GM19438 (cell line): Measurements from ENCODE around the gene DLX3.

Experiments
- ATAC-seq: cut with Tn5 transposase; IDR thresholded peaks from one replicate; pipeline ENCODE4 v1.9.1; 2021; ENCODE audit warnings: low read depth; ENCODE audit not compliant: unreplicated experiment

The DLX3 gene

DNA sequence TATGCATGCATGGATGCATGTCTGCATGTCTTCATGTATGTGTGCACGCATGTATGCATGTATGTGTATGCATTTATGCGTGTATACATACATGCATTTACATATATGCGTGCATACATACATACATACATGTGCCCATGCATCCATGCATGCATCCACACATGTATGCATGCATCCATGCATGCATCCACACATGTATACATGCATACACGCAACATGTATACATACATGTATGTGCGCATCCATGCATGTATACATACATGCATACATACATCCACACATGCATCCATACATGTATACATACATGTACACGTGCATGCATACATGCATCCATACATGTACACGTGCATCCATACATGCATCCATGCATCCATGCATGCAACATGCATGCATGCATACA is 29.8 kb upstream of the DLX3 start:
- no peak for ATAC-seq

DNA sequence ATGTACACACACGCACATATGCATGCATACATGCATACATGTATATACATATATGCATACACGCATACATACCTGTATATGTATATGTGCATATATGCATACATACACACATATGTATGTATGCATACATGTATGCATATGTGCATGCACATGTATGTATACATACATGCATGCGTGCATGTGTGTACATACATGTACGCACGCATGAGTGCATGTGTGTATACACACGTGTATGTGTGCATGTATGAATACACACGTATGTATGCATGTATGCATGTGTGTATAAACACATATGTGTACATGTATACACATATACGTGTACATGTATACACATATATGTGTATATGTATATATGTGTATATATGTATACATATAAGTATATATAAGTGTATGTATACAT is 28.5 kb upstream of the DLX3 start:
- no peak for ATAC-seq

DNA sequence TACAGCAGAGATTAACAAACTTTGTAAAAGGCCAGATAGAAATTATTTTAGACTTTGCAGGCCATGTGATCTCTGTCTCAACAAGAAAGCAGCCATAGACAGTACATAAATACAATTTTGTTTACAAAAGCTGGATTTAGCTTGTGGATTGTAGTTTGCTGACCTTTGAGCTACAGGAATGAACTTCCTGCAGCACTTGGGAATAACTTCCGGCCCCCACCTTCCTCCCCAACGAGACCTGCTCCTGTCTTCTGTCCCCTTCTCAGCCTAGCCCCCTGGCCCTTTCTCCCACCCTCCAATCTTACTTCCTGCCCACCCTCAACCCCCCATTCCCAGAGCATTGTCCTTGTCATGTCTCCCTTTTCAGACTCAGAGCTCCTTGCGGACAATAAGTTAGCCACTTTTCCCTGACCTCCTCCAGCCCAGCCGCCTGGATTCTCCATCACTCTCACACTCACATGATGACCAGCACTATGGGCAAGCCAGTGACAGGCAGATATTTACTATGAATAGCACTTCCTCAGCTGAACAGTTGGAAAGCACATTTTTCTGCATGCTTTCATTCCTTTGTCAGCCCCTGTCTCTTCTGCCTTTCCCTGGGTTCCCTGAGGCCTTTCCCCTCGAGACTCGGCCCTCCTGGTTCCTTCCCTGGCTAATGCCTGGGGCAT is 27.6 kb upstream of the DLX3 start:
- no peak for ATAC-seq

- no peak for ATAC-seq
Measured at GRCh38 chr17:50021681-50022370, 26.8 kb upstream of the DLX3 start.

- ATAC-seq: no peak
Measured at GRCh38 chr17:50020841-50021599, 26.0 kb upstream of the DLX3 start.

DNA sequence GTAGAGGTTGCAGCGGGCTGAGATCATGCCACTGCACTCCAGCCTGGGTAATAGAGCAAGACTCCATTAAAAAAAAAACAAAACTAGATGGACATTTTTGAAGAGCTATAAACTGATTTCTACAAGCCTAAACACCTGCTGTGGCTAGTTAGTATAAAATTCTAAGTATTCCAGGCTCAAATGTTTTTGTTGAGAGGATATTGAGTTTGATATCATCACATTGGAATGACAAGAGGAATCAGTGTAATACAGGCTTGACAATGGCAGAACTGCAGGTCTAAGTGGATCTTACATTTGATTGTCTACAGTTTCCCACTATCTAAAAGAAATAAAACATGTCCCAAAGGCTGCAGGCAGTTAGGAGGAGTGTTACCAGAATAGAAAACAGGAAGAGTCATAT is 23.9 kb upstream of the DLX3 start:
- ATAC-seq: no peak

GRCh38 chr17:50015146-50015545 is 20.1 kb upstream of the DLX3 start:
- ATAC-seq: no peak

GRCh38 chr17:50014471-50015088 is 19.6 kb upstream of the DLX3 start:
- no peak for ATAC-seq

GRCh38 chr17:50013079-50013478 is 18.1 kb upstream of the DLX3 start:
- ATAC-seq: no peak

DNA sequence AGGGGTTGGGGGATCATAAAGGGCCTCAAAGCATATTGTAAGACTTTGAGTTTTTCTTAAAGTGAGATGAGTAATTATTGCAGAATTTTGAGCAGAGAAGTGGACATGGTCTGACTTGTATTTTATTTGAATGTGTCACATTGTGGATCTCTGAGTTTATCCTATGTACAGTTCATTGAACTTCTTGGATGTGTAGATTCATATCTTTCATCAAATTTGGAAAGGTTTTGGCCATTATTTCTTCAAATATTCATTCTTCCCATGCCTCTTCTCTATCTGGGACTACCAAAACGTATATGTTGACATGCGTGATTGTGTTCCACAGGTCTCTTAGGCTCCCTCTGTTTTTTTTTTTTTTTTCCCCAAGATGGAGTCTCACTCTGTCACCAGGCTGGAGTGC is 14.3 kb upstream of the DLX3 start:
- ATAC-seq: no peak

GRCh38 chr17:50003911-50004310 is 8.9 kb upstream of the DLX3 start:
- ATAC-seq: no peak

GRCh38 chr17:49998836-49999511 is 4.0 kb upstream of the DLX3 start:
- ATAC-seq: no peak

DNA sequence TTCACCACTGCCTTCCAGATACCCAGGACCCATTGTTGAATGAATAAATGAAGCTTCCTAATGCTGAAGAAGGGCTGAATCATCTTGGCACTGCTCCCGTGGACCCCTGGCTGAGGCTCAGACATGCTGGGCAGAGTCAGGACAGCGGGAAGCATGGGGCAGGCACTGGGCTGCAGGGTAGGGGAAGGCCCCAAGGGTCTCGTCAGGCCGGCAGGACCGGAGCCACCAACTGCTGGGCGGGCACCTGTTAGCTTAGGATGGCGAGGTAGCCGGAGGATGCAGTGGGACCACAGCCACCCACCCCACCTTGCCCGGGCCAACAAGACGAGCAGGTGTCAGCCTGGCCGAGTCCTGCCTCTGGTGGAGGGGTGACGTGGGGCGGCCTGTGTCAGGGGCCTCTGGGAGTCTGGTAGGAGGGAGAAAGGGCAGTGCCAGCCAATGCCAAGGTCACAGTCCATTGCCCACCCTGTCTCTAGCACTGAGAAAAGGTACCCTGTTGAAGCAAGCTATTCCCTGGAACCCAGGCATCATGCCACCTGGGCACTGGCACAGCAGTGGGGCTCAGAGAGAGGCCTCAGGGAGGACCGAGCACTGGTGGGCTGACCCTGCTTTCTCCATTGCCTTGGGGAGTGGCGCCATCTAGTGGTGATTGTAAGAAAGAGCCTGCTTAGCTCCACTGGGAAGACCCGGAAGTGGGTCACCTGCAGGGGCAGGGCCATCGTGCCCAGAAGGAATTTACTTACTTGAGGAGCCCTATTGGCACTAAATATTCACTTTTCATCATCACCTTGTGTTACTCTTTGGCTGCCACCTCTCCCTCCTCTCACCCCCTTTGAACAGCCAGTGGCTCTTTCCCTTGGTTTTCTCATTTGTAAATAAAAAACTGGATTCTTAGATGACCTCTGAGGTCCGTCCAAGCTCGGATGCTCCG is 3.0 kb upstream of the DLX3 start:
- peak; percentile 56 for ATAC-seq

DNA sequence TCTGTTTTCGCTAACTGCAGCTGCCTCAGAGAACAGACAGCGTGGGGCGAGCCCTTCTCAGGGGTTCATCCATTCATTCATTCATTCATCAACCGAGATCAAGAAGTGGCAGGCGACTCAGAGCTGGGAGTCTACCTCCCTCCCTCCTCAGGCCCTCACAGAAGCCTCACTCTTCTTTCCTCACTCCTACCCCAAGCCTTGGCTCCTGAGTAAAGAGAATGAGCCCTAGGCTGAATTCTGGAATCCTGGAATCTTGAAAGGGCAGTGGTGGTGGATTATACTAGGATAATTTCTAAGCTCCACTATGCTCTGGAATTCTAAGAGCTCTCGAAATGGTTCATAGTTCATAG is 2.3 kb upstream of the DLX3 start:
- no peak for ATAC-seq

GRCh38 chr17:49996495-49997300 is 1.7 kb upstream of the DLX3 start:
- no peak for ATAC-seq

DNA sequence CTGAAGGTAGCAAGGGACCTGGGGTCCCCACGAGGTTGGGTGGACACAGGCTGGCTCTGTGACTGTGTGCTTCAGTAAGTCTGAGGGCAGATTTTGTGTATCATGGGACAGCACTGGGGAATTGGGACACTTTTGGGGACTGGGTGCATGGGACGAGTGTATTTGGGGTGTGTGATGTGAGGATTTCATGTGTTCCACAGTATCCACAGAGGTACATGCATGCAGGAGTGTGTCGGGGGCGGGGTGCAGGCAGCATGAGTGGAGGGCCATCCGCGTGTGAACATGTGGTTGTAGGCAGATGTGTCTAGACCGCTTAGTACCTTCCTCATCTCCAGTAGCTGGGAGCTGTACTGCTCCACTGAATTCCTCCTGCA is 1.1 kb upstream of the DLX3 start:
- ATAC-seq: no peak

GRCh38 chr17:49994085-49995054 is 654 bp downstream of the DLX3 start:
- no peak for ATAC-seq
